ENCODE measurements around the gene THOC7. TPM values are rescaled to one million over a fixed set of nuclear protein-coding genes. Genes with fewer than 3 reads are reported as not detected.

The THOC7 gene
- total RNA-seq, 1 experiment from 2014 or later: 41.4 TPM

- Histone ChIP-seq H3K27me3 (no peaks in the 10 kb centered on the region), H3K36me3 (no peaks in the 10 kb centered on the region; the same call in 1 of the 2 replicates), H3K27ac (no peak overlapping the region), H3K9me3 (replicated peaks) (no peaks in the 10 kb centered on the region), H3K4me1 (no peaks in the 10 kb centered on the region), H3K4me3 (no peak overlapping the region)
- no peak for DNase-seq
Observed at GRCh38 chr3:63869940-63870614, 6.5 kb upstream of the THOC7 start.

- Histone ChIP-seq H3K4me3 (no peak overlapping the region), H3K4me1 (no peaks in the 10 kb centered on the region), H3K27me3 (no peaks in the 10 kb centered on the region), H3K27ac (no peak overlapping the region), H3K36me3 (peaks cover 3% of the 10 kb centered on the region; the same call in 1 of the 2 replicates), H3K9me3 (replicated peaks) (no peaks in the 10 kb centered on the region)
- DNase-seq: no peak
Observed at GRCh38 chr3:63867225-63867624, 3.6 kb upstream of the THOC7 start.

GRCh38 chr3:63864965-63865327 lies 1.3 kb upstream of the THOC7 start:
- no peak for DNase-seq
- Histone ChIP-seq H3K27me3 (no peaks in the 10 kb centered on the region), H3K36me3 (peaks cover 3% of the 10 kb centered on the region; the same call in 1 of the 2 replicates), H3K4me3 (peak overlapping the region; percentile 83), H3K4me1 (no peaks in the 10 kb centered on the region), H3K27ac (no peak overlapping the region; the same call in 1 of the 2 replicates), H3K9me3 (replicated peaks) (no peaks in the 10 kb centered on the region)

DNA sequence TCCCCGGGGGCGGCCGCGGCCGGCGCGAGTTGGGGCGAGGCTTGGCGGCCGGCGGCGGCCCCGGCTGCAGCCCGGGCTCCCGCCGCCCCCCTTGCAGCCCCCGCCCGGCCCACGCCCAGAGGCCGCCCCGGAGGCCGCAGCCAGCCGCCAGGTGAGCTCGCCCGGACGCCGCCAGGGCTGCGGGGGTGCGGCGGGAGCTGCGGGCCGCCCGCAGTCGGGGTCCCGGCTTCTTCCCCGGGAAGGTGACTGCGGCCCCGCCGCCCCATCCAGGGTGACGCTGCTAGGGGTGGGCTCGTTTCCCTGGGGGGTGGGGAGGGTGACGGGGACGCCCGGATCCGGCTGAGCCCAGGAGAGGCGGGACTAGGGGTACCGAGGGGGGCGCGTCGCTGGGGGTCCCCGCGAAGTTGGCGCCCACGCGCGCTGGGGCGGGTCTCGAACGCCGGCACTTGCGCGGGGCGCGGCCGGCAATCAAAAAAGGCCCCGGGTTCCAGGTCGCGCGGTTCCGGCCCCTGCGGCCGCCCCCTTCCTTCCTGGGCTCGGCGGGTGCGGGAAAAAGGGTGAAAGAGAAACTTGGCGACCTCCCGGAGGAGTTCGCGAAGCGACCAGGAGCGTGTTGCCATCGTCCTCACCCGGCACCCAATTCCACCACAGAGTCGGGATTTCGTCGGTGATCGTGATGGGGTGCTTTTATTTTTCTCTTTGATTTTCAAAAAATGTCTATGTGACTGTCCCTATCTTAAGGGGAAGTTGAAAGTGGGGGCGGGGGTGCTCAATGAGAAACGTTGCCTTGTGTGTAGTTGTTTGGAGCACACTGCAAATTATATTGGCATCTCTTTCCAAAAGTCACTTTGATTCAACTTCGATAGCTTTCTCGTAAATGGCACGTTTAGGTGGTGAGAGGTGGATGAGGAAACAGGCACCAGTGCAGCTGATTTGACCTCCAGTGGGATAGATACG lies 681 bp upstream of the THOC7 start:
- Histone ChIP-seq H3K4me3 (peak overlapping the region; percentile 83), H3K27me3 (no peaks in the 10 kb centered on the region)
- peak; percentile 7 to 25 for DNase-seq

GRCh38 chr3:63862804-63863149 lies 828 bp downstream of the THOC7 start:
- no peaks in the 10 kb centered on the region for H3K27me3 ChIP-seq
- H3K4me1 ChIP-seq: no peaks in the 10 kb centered on the region
- DNase-seq: no peak
- H3K9me3 ChIP-seq (replicated peaks): no peaks in the 10 kb centered on the region
- peak overlapping the region; percentile 96 for H3K27ac ChIP-seq
- peak overlapping the region; percentile 98 for H3K4me3 ChIP-seq
- peaks cover 3% of the 10 kb centered on the region; the same call in 1 of the 2 replicates for H3K36me3 ChIP-seq

More for the DNA sequence above, 681 bp upstream of the THOC7 start:
- Histone ChIP-seq H3K4me1 (no peaks in the 10 kb centered on the region), H3K9me3 (replicated peaks) (no peaks in the 10 kb centered on the region), H3K36me3 (peaks cover 3% of the 10 kb centered on the region; the same call in 1 of the 2 replicates), H3K27ac (peak overlapping the region; percentile 75)

- no peak overlapping the region for H3K4me3 ChIP-seq
- DNase-seq: no peak
Observed at GRCh38 chr3:63861306-63861705, 2.3 kb downstream of the THOC7 start.

DNA sequence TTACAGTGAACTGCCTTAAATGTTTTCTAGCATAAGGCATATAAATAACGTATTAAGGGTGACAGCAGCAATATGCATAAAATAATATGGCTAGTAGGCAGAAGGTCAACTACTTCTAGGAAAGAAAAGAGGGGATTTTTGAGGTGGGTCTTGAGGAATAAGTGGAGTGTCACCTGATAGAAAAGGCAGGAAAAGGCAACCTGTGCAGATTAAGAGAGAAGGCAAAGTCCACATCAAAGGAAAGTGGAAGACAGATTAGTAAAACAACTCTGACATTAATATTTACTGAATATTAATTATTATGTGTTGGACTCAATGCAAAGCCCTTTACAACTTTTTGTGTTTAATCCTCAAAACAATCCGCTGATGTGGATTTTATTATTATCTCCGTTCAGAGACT lies 2.8 kb downstream of the THOC7 start:
- no peak for DNase-seq
- Histone ChIP-seq H3K9me3 (replicated peaks) (no peaks in the 10 kb centered on the region), H3K27me3 (no peaks in the 10 kb centered on the region), H3K4me3 (no peak overlapping the region), H3K4me1 (peaks cover 7% of the 10 kb centered on the region), H3K27ac (no peak overlapping the region), H3K36me3 (0 out of 2 replicates have a peak, but pooled peaks cover 3% of the 10 kb centered on the region)

More at GRCh38 chr3:63861306-63861705, 2.3 kb downstream of the THOC7 start:
- Histone ChIP-seq H3K9me3 (replicated peaks) (no peaks in the 10 kb centered on the region), H3K36me3 (0 out of 2 replicates have a peak, but pooled peaks cover 3% of the 10 kb centered on the region), H3K27me3 (no peaks in the 10 kb centered on the region), H3K27ac (no peak overlapping the region), H3K4me1 (peaks cover 7% of the 10 kb centered on the region)

DNA sequence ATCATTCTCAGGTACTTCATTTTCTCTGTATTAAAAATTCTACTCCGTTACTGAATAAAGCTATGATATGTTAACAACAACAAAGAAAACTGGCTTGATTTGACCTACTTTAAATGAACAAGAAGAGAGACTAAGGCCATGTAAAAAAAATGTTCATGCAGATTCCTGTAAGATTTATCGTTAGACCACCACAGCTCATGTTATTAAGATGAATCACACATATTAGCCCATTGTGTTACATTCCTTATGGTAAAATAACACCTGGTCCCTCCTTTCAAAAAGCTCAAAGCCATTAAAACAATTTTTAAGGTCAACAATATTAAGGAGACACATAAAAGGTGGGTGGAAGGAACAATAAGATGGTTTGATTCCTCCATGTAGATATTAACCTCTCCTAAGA lies 6.3 kb downstream of the THOC7 start:
- Histone ChIP-seq H3K27me3 (no peaks in the 10 kb centered on the region), H3K4me1 (peaks cover 7% of the 10 kb centered on the region), H3K4me3 (no peak overlapping the region), H3K36me3 (no peaks in the 10 kb centered on the region), H3K27ac (peak overlapping the region; percentile 28; the same call in 1 of the 2 replicates), H3K9me3 (replicated peaks) (no peaks in the 10 kb centered on the region)
- peak in 1 of 2 experiments; percentile 1 for DNase-seq

DNA sequence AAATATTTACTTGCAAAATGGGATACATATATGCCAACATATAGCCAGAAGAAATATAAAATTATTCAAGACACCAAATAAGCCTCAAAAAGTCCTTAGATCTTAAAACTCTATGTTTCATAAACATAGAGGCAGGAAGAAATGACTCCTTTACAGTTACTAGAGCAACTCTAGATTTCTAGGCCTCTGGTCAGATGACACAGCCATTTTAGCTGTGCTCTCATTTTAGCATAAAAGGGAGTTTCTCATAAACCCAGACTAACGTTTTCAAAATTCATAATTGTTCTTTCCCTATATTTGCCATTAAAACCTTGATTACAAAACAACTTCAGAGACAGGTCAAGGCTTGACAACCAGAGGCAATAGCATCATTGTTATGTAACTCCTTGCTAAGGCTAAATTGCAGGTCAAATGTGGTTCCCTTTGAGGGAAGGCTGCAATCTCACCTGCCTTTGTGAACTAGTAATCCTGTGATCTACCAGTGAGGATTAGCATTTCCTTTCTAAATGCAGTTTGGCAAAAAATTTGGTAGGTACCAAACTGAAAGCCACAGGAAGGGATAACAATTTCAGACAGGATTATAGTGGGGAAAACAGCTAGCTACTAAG lies 8.2 kb downstream of the THOC7 start:
- Histone ChIP-seq H3K4me1 (peaks cover 7% of the 10 kb centered on the region), H3K9me3 (replicated peaks) (no peaks in the 10 kb centered on the region), H3K27me3 (no peaks in the 10 kb centered on the region), H3K4me3 (no peak overlapping the region), H3K27ac (no peak overlapping the region), H3K36me3 (no peaks in the 10 kb centered on the region)
- no peak for DNase-seq

- H3K4me1 ChIP-seq: peaks cover 7% of the 10 kb centered on the region
- H3K27ac ChIP-seq: no peak overlapping the region
- H3K9me3 ChIP-seq (replicated peaks): no peaks in the 10 kb centered on the region
- DNase-seq: no peak
- H3K27me3 ChIP-seq: no peaks in the 10 kb centered on the region
- no peaks in the 10 kb centered on the region for H3K36me3 ChIP-seq
- no peak overlapping the region for H3K4me3 ChIP-seq
Observed at GRCh38 chr3:63853106-63853505, 10.5 kb downstream of the THOC7 start.

DNA sequence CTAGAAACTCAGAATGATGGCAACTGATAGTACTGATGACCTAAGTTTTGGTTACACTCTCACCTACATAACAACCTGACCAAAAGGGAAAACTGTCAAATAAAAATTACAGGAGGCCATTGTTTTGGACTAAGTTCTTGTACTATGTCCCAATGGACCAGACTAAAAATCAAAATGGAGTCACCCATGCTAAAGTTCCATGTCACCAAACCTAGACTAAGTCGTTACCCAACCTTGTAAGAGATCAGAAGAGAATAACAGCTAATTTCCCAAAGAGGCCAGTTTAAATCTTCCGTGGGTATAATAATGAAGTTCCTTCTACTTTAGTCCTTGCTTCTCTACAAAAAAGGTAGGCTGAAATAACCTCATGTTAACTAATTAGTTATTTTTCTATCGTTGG lies 12.3 kb downstream of the THOC7 start:
- no peak for DNase-seq
- no peaks in the 10 kb centered on the region for H3K27me3 ChIP-seq
- no peak overlapping the region for H3K4me3 ChIP-seq
- H3K9me3 ChIP-seq (replicated peaks): no peaks in the 10 kb centered on the region
- no peaks in the 10 kb centered on the region for H3K4me1 ChIP-seq
- H3K36me3 ChIP-seq: no peaks in the 10 kb centered on the region
- H3K27ac ChIP-seq: no peak overlapping the region

GRCh38 chr3:63849175-63849574 lies 14.4 kb downstream of the THOC7 start:
- no peak for DNase-seq
- Histone ChIP-seq H3K9me3 (replicated peaks) (no peaks in the 10 kb centered on the region), H3K27me3 (no peaks in the 10 kb centered on the region), H3K4me3 (no peak overlapping the region), H3K27ac (no peak overlapping the region), H3K4me1 (no peaks in the 10 kb centered on the region), H3K36me3 (no peaks in the 10 kb centered on the region)

DNA sequence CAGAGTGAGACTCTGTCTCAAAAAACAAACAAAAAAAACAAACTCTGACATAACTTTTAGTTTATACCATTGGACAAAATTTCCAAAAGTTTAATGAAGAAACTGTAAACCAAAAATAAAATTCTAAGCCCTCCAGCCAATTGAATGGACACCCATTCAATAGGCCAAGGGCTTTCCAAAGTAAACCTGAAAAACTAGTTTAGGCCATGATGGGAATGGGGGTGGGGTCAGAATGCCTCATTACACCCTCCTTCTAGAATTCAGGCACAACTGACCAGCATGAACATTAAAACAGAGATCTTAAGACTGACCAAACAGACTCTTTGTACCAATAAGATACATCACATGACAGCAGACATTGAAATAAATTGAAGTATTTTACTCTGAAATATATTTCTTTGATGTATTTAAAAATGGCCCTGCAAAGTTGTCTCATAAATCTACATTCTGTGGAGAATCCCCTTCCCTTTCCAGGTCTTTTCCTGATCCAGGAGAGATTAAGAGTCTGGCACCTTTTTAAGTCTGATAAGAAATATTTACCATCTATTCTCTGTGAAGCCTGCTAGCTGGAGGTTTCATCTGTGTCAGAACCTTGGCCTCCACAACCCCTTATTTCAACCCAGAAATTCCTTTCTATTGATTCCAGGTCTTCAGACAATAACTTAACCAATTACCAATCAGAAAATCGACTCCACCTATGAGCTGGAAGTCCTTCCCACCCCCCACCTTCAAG lies 15.7 kb downstream of the THOC7 start:
- Histone ChIP-seq H3K9me3 (replicated peaks) (no peaks in the 10 kb centered on the region), H3K27ac (no peak overlapping the region), H3K4me3 (no peak overlapping the region), H3K27me3 (no peaks in the 10 kb centered on the region), H3K36me3 (no peaks in the 10 kb centered on the region), H3K4me1 (no peaks in the 10 kb centered on the region)
- no peak for DNase-seq

GRCh38 chr3:63845215-63845614 lies 18.4 kb downstream of the THOC7 start:
- no peak for DNase-seq
- no peaks in the 10 kb centered on the region for H3K36me3 ChIP-seq
- no peak overlapping the region for H3K4me3 ChIP-seq
- H3K27me3 ChIP-seq: no peaks in the 10 kb centered on the region
- no peak overlapping the region for H3K27ac ChIP-seq
- H3K4me1 ChIP-seq: no peaks in the 10 kb centered on the region
- no peaks in the 10 kb centered on the region for H3K9me3 ChIP-seq (replicated peaks)
